ENCODE results near the gene DBN1.
A peak's percentile ranks its signal among the peaks of the same experiment; 100 is the strongest.

Gene DBN1

GRCh38 chr5:177496070-177496726 lies 22.8 kb upstream of the DBN1 start:
- DNase-seq (ENCODE audit: low read depth), result no peak
- TF ChIP-seq CTCF (IDR thresholded peaks at IDR 0.05; ENCODE audit: control insufficient read depth, insufficient read depth, low read depth, low read length, missing control alignments), result peak; percentile 44
- peak overlapping the region; percentile 67 for H3K4me3 ChIP-seq (ENCODE audit: control insufficient read depth, low read depth, low read length)

GRCh38 chr5:177495243-177496060 lies 22.0 kb upstream of the DBN1 start:
- H3K4me3 ChIP-seq (ENCODE audit: control insufficient read depth, low read depth, low read length), result peak overlapping the region; percentile 67
- peak; percentile 46 for DNase-seq (ENCODE audit: low read depth)
- TF ChIP-seq CTCF (IDR thresholded peaks at IDR 0.05; ENCODE audit: control insufficient read depth, insufficient read depth, low read depth, low read length, missing control alignments), result no peak

- DNase-seq (ENCODE audit: low read depth), result no peak
- peak; percentile 56 for TF ChIP-seq CTCF (IDR thresholded peaks at IDR 0.05; ENCODE audit: control insufficient read depth, insufficient read depth, low read depth, low read length, missing control alignments)
- H3K4me3 ChIP-seq (ENCODE audit: control insufficient read depth, low read depth, low read length), result peak overlapping the region; percentile 67
These were observed 21.1 kb upstream of the DBN1 start for GRCh38 chr5:177494346-177495195.

- H3K4me3 ChIP-seq (ENCODE audit: control insufficient read depth, low read depth, low read length), result peak overlapping the region; percentile 13; the same call in 1 of the 2 replicates
- TF ChIP-seq CTCF (IDR thresholded peaks at IDR 0.05; ENCODE audit: control insufficient read depth, insufficient read depth, low read depth, low read length, missing control alignments), result no peak
- no peak for DNase-seq (ENCODE audit: low read depth)
These were observed 20.4 kb upstream of the DBN1 start for GRCh38 chr5:177493795-177494345.

- TF ChIP-seq CTCF (IDR thresholded peaks at IDR 0.05; ENCODE audit: control insufficient read depth, insufficient read depth, low read depth, low read length, missing control alignments), result no peak
- no peak for DNase-seq (ENCODE audit: low read depth)
- H3K4me3 ChIP-seq (ENCODE audit: control insufficient read depth, low read depth, low read length), result no peak overlapping the region
These were observed 19.4 kb upstream of the DBN1 start for GRCh38 chr5:177492841-177493240.
